ENCODE data around the gene SAFB2.

SAFB2 gene

GRCh38 chr19:5624741-5625278, 2.2 kb upstream of the SAFB2 start:
- TF ChIP-seq SIN3A (IDR thresholded peaks at IDR 0.05; ENCODE audit: borderline replicate concordance, insufficient read depth, low read length) (no peak), POLR2AphosphoS5 (IDR thresholded peaks at IDR 0.05; ENCODE audit: low read depth, low read length) (no peak), REST (IDR thresholded peaks at IDR 0.05; ENCODE audit: insufficient read depth in 1 of 2, low read depth in 2 of 2, low read length in 2 of 2) (no peak), TAF1 (IDR thresholded peaks at IDR 0.05; ENCODE audit: borderline replicate concordance, insufficient read depth, low read length) (no peak), FOXP2 (optimal IDR thresholded peaks at IDR 0.05; ENCODE audit: borderline replicate concordance, extremely low read depth, extremely low read length, insufficient read depth) (no peak)

GRCh38 chr19:5624018-5624663, 1.6 kb upstream of the SAFB2 start:
- TF ChIP-seq SIN3A (IDR thresholded peaks at IDR 0.05; ENCODE audit: borderline replicate concordance, insufficient read depth, low read length) (peak; percentile 22; the same call in 1 of the 2 replicates), TAF1 (IDR thresholded peaks at IDR 0.05; ENCODE audit: borderline replicate concordance, insufficient read depth, low read length) (no peak)

DNA sequence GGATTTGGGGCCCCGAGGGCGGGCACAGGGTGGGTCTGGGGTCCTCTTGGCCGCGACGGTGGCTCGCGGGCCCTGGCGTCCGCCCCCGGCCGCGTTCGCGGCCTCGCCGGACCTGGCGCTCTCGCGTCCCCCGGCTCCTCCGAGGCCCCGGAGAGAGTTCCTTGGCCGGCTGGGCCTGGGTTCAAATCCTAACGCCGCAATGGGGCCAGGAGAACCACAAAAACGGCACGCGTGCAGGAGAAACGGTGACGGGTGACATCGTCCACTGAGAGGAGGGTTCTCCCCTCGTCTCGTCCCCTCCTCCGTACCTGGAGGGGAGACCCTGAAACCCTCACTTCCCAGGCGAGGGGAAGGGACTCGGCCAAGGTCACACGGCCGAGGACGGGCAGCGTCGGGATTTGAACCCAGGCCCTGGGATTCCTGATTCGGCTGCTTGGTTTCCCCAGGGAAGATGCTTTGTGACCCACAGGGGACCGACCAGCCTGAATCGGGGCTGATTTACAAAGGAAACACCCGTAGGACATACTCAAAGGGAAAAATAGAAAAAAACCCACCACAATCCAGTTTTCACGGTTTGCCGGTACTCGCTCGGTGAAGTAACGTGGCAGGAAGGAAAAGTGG, 931 bp upstream of the SAFB2 start:
- TF ChIP-seq REST (IDR thresholded peaks at IDR 0.05; ENCODE audit: insufficient read depth in 1 of 2, low read depth in 2 of 2, low read length in 2 of 2): no peak
- TF ChIP-seq POLR2AphosphoS5 (IDR thresholded peaks at IDR 0.05; ENCODE audit: low read depth, low read length): no peak

DNA sequence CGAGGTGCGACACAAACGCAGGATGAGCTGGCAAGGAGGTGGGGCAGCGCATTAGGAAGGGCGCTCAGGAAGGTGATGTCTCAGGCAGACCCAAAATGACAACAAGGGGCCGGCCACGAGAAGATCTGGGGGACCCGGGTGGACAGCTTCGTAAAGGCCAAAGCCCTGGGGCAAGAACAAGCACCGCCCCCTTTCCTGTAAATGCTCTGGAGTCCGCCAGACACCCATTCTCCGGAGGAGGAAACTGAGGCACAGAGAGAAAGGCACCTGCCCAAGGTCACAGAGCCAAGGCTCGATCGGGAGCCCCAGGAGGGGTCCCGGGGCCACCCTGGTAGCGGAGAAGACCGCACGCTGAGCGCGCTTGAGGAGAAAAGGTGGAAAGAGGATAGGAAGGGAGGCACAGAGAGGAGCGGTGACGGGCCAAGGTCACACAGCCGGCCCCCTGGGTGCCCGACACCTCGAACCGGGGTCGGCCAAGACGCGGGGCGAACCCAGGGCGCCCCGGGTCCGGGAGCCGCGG, 571 bp downstream of the SAFB2 start:
- TF ChIP-seq REST (IDR thresholded peaks at IDR 0.05; ENCODE audit: insufficient read depth in 1 of 2, low read depth in 2 of 2, low read length in 2 of 2) (no peak), SIN3A (IDR thresholded peaks at IDR 0.05; ENCODE audit: borderline replicate concordance, insufficient read depth, low read length) (no peak), TAF1 (IDR thresholded peaks at IDR 0.05; ENCODE audit: borderline replicate concordance, insufficient read depth, low read length) (no peak), FOXP2 (optimal IDR thresholded peaks at IDR 0.05; ENCODE audit: borderline replicate concordance, extremely low read depth, extremely low read length, insufficient read depth) (no peak), POLR2AphosphoS5 (IDR thresholded peaks at IDR 0.05; ENCODE audit: low read depth, low read length) (no peak)

- TF ChIP-seq SIN3A (IDR thresholded peaks at IDR 0.05; ENCODE audit: borderline replicate concordance, insufficient read depth, low read length) (no peak), REST (IDR thresholded peaks at IDR 0.05; ENCODE audit: insufficient read depth in 1 of 2, low read depth in 2 of 2, low read length in 2 of 2) (no peak), FOXP2 (optimal IDR thresholded peaks at IDR 0.05; ENCODE audit: borderline replicate concordance, extremely low read depth, extremely low read length, insufficient read depth) (no peak), POLR2AphosphoS5 (IDR thresholded peaks at IDR 0.05; ENCODE audit: low read depth, low read length) (no peak), TAF1 (IDR thresholded peaks at IDR 0.05; ENCODE audit: borderline replicate concordance, insufficient read depth, low read length) (no peak)
These were observed 1.1 kb downstream of the SAFB2 start for GRCh38 chr19:5621311-5621944.

Data from PFSK-1 (cell line).